ENCODE measurements around the gene SNRNP40. TPM values are rescaled to one million over a fixed set of nuclear protein-coding genes. Genes with fewer than 3 reads are reported as not detected.

The SNRNP40 gene
- total and polyA plus RNA-seq, 2 of the 13 experiments (the other 11 are each of a cell fraction or from before 2014, with no cell fraction given), result 51.0 to 147 TPM

- TF ChIP-seq ZNF710 (CRISPR knock-in tag; IDR thresholded peaks at IDR 0.05; ENCODE audit: borderline replicate concordance) (no peak), ZNF576 (CRISPR knock-in tag; IDR thresholded peaks at IDR 0.05) (no peak), ZNF276 (CRISPR knock-in tag; IDR thresholded peaks at IDR 0.05; ENCODE audit: low read depth) (0 out of 2 replicates have a peak, but pooled peaks have one; percentile 12), SOX5 (CRISPR knock-in tag; IDR thresholded peaks at IDR 0.05; ENCODE audit: borderline replicate concordance) (no peak), SNAI1 (CRISPR knock-in tag; IDR thresholded peaks at IDR 0.05; ENCODE audit: borderline replicate concordance) (no peak), ZNF691 (CRISPR knock-in tag; IDR thresholded peaks at IDR 0.05; ENCODE audit: borderline replicate concordance, low read depth) (no peak; the same call in 1 of the 2 replicates), SAFB2 (CRISPR knock-in tag; IDR thresholded peaks at IDR 0.05; ENCODE audit: borderline replicate concordance, low read depth) (peak; percentile 56; the same call in 1 of the 2 replicates), PPARG (CRISPR knock-in tag; conservative IDR thresholded peaks at IDR 0.05) (no peak), MTERF4 (CRISPR knock-in tag; IDR thresholded peaks at IDR 0.05) (no peak), ZFP36L2 (CRISPR knock-in tag; IDR thresholded peaks at IDR 0.05) (no peak), ZNF713 (CRISPR knock-in tag; IDR thresholded peaks at IDR 0.05) (no peak), ZNF280B (CRISPR knock-in tag; IDR thresholded peaks at IDR 0.05; ENCODE audit: borderline replicate concordance) (peak; percentile 69; the same call in 1 of the 2 replicates), PAWR (CRISPR knock-in tag; IDR thresholded peaks at IDR 0.05; ENCODE audit: borderline replicate concordance) (no peak), ATRX (CRISPR knock-in tag; IDR thresholded peaks at IDR 0.05; ENCODE audit: borderline replicate concordance) (no peak), NFIB (CRISPR knock-in tag; IDR thresholded peaks at IDR 0.05; ENCODE audit: borderline replicate concordance) (no peak), PRDM10 (CRISPR knock-in tag; IDR thresholded peaks at IDR 0.05; ENCODE audit: low read depth) (no peak; the same call in 1 of the 2 replicates)
Measured at GRCh38 chr1:31296486-31297276, at the start of gene SNRNP40, which contains the start of gene ZCCHC17 (continued).

All from HepG2 (cell line).